ENCODE results near the gene PRDM1. TPM values are rescaled to one million over a fixed set of nuclear protein-coding genes. Genes with fewer than 3 reads are reported as not detected.

PRDM1 gene
- polyA plus RNA-seq, 2 donors, result 29.7 to 37.6 TPM

DNA sequence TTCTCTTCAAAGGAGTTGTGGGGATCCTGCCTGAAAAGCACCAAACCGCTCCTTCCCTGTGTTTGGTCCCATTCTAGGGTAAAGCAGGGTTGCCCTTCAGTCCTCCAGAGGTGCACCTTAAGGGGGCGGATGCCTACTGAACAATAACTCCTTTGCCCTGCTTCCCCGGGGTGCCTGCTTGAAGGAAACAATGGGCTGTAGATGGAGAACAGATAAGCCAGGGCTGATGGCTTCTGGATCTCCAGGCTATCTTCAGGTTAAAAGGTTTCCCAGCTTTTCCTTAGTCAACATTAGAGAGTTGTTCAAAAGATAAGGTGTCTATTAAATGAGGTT is 5.4 kb upstream of the PRDM1 start:
- no peaks in the 10 kb centered on the region for H3K27me3 ChIP-seq (ENCODE audit: control insufficient read depth in 1 of 2, insufficient read depth in 2 of 2, low read length in 2 of 2)
- peaks cover 2 to 4% of the 10 kb centered on the region in 2 donors for H3K4me1 ChIP-seq (ENCODE audit: control insufficient read depth in 2 of 2, insufficient read depth in 2 of 2, low read length in 1 of 2)
- H3K36me3 ChIP-seq (ENCODE audit: control insufficient read depth in 2 of 2, insufficient read depth in 2 of 2, low read length in 1 of 2), result no peaks in the 10 kb centered on the region
- H3K4me3 ChIP-seq (ENCODE audit: low read depth in 1 of 2, low read length in 2 of 2), result no peak overlapping the region
- 89 to 91% methylated on average over 3 of the region's 3 CpGs for WGBS, 2 donors
- peak overlapping the region in 1 of 2 donors; percentile 3 for H3K27ac ChIP-seq (ENCODE audit: low read depth in 2 of 2, low read length in 1 of 2)
- H3K9me3 ChIP-seq (ENCODE audit: control insufficient read depth in 2 of 2, insufficient read depth in 1 of 2, low read depth in 1 of 2, low read length in 1 of 2), result no peaks in the 10 kb centered on the region

GRCh38 chr6:106081715-106082114 is 4.4 kb upstream of the PRDM1 start:
- WGBS, 2 donors, result 82% methylated on average over 4 of the region's 4 CpGs
- no peak overlapping the region for H3K4me3 ChIP-seq (ENCODE audit: low read depth in 1 of 2, low read length in 2 of 2)
- no peaks in the 10 kb centered on the region for H3K27me3 ChIP-seq (ENCODE audit: control insufficient read depth in 1 of 2, insufficient read depth in 2 of 2, low read length in 2 of 2)
- peaks cover 2 to 4% of the 10 kb centered on the region in 2 donors for H3K4me1 ChIP-seq (ENCODE audit: control insufficient read depth in 2 of 2, insufficient read depth in 2 of 2, low read length in 1 of 2)
- no peak overlapping the region for H3K27ac ChIP-seq (ENCODE audit: low read depth in 2 of 2, low read length in 1 of 2)
- no peaks in the 10 kb centered on the region for H3K36me3 ChIP-seq (ENCODE audit: control insufficient read depth in 2 of 2, insufficient read depth in 2 of 2, low read length in 1 of 2)
- H3K9me3 ChIP-seq (ENCODE audit: control insufficient read depth in 2 of 2, insufficient read depth in 1 of 2, low read depth in 1 of 2, low read length in 1 of 2), result no peaks in the 10 kb centered on the region

GRCh38 chr6:106082735-106083398 is 3.3 kb upstream of the PRDM1 start:
- no peaks in the 10 kb centered on the region for H3K9me3 ChIP-seq (ENCODE audit: control insufficient read depth in 2 of 2, insufficient read depth in 1 of 2, low read depth in 1 of 2, low read length in 1 of 2)
- no peak overlapping the region for H3K4me3 ChIP-seq (ENCODE audit: low read depth in 1 of 2, low read length in 2 of 2)
- WGBS, 2 donors, result 70 to 83% methylated on average over 6 of the region's 6 CpGs
- no peaks in the 10 kb centered on the region for H3K27me3 ChIP-seq (ENCODE audit: control insufficient read depth in 1 of 2, insufficient read depth in 2 of 2, low read length in 2 of 2)
- peaks cover 2 to 4% of the 10 kb centered on the region in 2 donors for H3K4me1 ChIP-seq (ENCODE audit: control insufficient read depth in 2 of 2, insufficient read depth in 2 of 2, low read length in 1 of 2)
- H3K36me3 ChIP-seq (ENCODE audit: control insufficient read depth in 2 of 2, insufficient read depth in 2 of 2, low read length in 1 of 2), result no peaks in the 10 kb centered on the region
- peak overlapping the region; percentile 51 to 72 for H3K27ac ChIP-seq (ENCODE audit: low read depth in 2 of 2, low read length in 1 of 2)

GRCh38 chr6:106083618-106084017 is 2.5 kb upstream of the PRDM1 start:
- peaks cover 2 to 4% of the 10 kb centered on the region in 2 donors for H3K4me1 ChIP-seq (ENCODE audit: control insufficient read depth in 2 of 2, insufficient read depth in 2 of 2, low read length in 1 of 2)
- no peaks in the 10 kb centered on the region for H3K27me3 ChIP-seq (ENCODE audit: control insufficient read depth in 1 of 2, insufficient read depth in 2 of 2, low read length in 2 of 2)
- no peaks in the 10 kb centered on the region for H3K9me3 ChIP-seq (ENCODE audit: control insufficient read depth in 2 of 2, insufficient read depth in 1 of 2, low read depth in 1 of 2, low read length in 1 of 2)
- 77 to 86% methylated on average over 2 of the region's 2 CpGs for WGBS, 2 donors
- H3K4me3 ChIP-seq (ENCODE audit: low read depth in 1 of 2, low read length in 2 of 2), result no peak overlapping the region
- no peaks in the 10 kb centered on the region for H3K36me3 ChIP-seq (ENCODE audit: control insufficient read depth in 2 of 2, insufficient read depth in 2 of 2, low read length in 1 of 2)
- H3K27ac ChIP-seq (ENCODE audit: low read depth in 2 of 2, low read length in 1 of 2), result peak overlapping the region in 1 of 2 donors; percentile 17

DNA sequence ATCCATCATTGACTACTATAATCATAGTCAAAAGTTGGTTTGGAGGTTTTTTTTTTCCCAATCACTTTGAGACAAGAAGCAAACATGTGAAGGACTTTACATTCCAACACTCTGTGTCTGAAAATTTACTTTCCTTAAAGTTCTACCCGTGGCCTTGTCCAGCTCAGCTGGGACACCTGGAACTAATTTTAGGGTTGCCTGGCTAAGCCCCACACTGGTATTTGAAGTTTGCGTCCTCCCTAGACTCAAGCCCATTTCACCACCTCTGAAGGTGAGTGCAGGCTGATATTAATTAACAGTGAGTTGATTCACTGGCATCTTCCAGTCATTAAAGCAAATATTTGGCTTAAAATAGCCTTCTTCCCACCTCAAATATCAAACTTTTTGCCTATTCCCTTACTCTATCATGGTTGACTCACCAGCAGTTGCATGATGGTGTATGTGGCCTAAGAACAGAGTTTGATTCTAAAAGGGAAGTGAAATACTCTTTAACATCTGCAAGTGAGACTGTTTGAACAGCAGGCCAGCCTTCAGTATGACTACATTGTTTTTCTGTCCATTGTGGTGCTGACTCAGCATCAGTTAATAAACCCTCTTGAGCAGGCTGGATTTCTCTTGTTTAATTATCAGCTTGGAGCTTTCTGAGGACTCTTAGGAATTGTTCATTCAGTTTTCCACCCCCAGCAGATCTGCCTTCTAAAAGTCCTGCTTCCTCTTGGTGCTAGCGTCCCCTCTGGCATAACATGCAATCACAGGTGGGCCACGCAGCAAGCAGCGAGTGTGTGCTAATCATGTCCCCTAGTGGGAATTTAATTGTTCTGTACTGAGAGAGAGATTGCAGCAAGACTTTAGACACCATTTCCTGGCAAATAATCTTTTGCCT is 1.8 kb upstream of the PRDM1 start:
- WGBS, 2 donors, result 68 to 76% methylated on average over 5 of the region's 5 CpGs
- peaks cover 2 to 4% of the 10 kb centered on the region in 2 donors for H3K4me1 ChIP-seq (ENCODE audit: control insufficient read depth in 2 of 2, insufficient read depth in 2 of 2, low read length in 1 of 2)
- no peaks in the 10 kb centered on the region for H3K9me3 ChIP-seq (ENCODE audit: control insufficient read depth in 2 of 2, insufficient read depth in 1 of 2, low read depth in 1 of 2, low read length in 1 of 2)
- H3K36me3 ChIP-seq (ENCODE audit: control insufficient read depth in 2 of 2, insufficient read depth in 2 of 2, low read length in 1 of 2), result no peaks in the 10 kb centered on the region
- H3K27me3 ChIP-seq (ENCODE audit: control insufficient read depth in 1 of 2, insufficient read depth in 2 of 2, low read length in 2 of 2), result no peaks in the 10 kb centered on the region
- H3K4me3 ChIP-seq (ENCODE audit: low read depth in 1 of 2, low read length in 2 of 2), result no peak overlapping the region
- peak overlapping the region; percentile 91 to 92 for H3K27ac ChIP-seq (ENCODE audit: low read depth in 2 of 2, low read length in 1 of 2)

- Histone ChIP-seq H3K9me3 (ENCODE audit: control insufficient read depth in 2 of 2, insufficient read depth in 1 of 2, low read depth in 1 of 2, low read length in 1 of 2) (no peaks in the 10 kb centered on the region), H3K4me1 (ENCODE audit: control insufficient read depth in 2 of 2, insufficient read depth in 2 of 2, low read length in 1 of 2) (peaks cover 2% of the 10 kb centered on the region in 2 donors), H3K27me3 (ENCODE audit: control insufficient read depth in 1 of 2, insufficient read depth in 2 of 2, low read length in 2 of 2) (no peaks in the 10 kb centered on the region), H3K36me3 (ENCODE audit: control insufficient read depth in 2 of 2, insufficient read depth in 2 of 2, low read length in 1 of 2) (no peaks in the 10 kb centered on the region), H3K4me3 (ENCODE audit: low read depth in 1 of 2, low read length in 2 of 2) (peak overlapping the region; percentile 24 to 80), H3K27ac (ENCODE audit: low read depth in 2 of 2, low read length in 1 of 2) (peak overlapping the region; percentile 88 to 91)
- 34% methylated on average over 7 of the region's 7 CpGs for WGBS, 2 donors
Measured at GRCh38 chr6:106084989-106085691, 996 bp upstream of the PRDM1 start.

DNA sequence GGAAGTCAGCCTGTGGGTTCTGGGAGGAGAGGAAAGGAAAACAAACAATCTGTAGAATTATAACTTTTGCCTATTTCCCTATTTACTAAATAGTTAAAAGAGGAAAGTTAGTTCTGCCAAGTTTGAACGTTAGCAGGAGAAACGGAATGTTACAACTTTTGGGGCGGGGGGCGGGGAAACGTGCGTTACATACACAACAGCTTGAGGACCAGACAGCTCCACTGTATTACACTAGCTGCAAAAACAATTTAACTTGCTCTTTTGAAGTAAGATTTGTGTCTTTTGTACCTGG is 498 bp upstream of the PRDM1 start:
- H3K27ac ChIP-seq (ENCODE audit: low read depth in 2 of 2, low read length in 1 of 2), result peak overlapping the region; percentile 88 to 90
- no peaks in the 10 kb centered on the region for H3K27me3 ChIP-seq (ENCODE audit: control insufficient read depth in 1 of 2, insufficient read depth in 2 of 2, low read length in 2 of 2)
- 9 to 14% methylated on average over 6 of the region's 6 CpGs for WGBS, 2 donors
- peaks cover 0 to 2% of the 10 kb centered on the region in 2 donors for H3K4me1 ChIP-seq (ENCODE audit: control insufficient read depth in 2 of 2, insufficient read depth in 2 of 2, low read length in 1 of 2)
- H3K4me3 ChIP-seq (ENCODE audit: low read depth in 1 of 2, low read length in 2 of 2), result peak overlapping the region; percentile 54 to 80
- no peaks in the 10 kb centered on the region for H3K36me3 ChIP-seq (ENCODE audit: control insufficient read depth in 2 of 2, insufficient read depth in 2 of 2, low read length in 1 of 2)
- no peaks in the 10 kb centered on the region for H3K9me3 ChIP-seq (ENCODE audit: control insufficient read depth in 2 of 2, insufficient read depth in 1 of 2, low read depth in 1 of 2, low read length in 1 of 2)

DNA sequence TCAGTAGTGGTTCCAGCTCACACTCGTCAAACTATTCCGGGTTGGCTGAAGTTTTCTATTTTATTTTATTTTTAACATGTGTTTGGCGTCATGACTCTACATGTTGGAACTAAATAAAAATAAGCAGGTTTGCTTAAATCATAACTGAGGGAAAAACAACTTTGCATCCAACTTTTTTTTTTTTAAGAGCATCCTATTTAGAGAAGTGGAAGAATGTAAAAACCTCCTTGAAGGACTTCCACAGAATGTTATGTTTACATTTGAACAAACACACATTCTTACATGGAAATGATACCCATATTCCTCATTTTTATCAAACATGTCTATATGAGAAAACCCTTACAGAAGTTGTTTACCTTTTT is 659 bp downstream of the PRDM1 start:
- H3K27ac ChIP-seq (ENCODE audit: low read depth in 2 of 2, low read length in 1 of 2), result no peak overlapping the region
- peaks cover 0 to 2% of the 10 kb centered on the region in 2 donors for H3K4me1 ChIP-seq (ENCODE audit: control insufficient read depth in 2 of 2, insufficient read depth in 2 of 2, low read length in 1 of 2)
- no peaks in the 10 kb centered on the region for H3K27me3 ChIP-seq (ENCODE audit: control insufficient read depth in 1 of 2, insufficient read depth in 2 of 2, low read length in 2 of 2)
- peak overlapping the region in 1 of 2 donors; percentile 80 for H3K4me3 ChIP-seq (ENCODE audit: low read depth in 1 of 2, low read length in 2 of 2)
- WGBS, 2 donors, result 8 to 9% methylated on average over 3 of the region's 3 CpGs
- no peaks in the 10 kb centered on the region for H3K36me3 ChIP-seq (ENCODE audit: control insufficient read depth in 2 of 2, insufficient read depth in 2 of 2, low read length in 1 of 2)
- no peaks in the 10 kb centered on the region for H3K9me3 ChIP-seq (ENCODE audit: control insufficient read depth in 2 of 2, insufficient read depth in 1 of 2, low read depth in 1 of 2, low read length in 1 of 2)

DNA sequence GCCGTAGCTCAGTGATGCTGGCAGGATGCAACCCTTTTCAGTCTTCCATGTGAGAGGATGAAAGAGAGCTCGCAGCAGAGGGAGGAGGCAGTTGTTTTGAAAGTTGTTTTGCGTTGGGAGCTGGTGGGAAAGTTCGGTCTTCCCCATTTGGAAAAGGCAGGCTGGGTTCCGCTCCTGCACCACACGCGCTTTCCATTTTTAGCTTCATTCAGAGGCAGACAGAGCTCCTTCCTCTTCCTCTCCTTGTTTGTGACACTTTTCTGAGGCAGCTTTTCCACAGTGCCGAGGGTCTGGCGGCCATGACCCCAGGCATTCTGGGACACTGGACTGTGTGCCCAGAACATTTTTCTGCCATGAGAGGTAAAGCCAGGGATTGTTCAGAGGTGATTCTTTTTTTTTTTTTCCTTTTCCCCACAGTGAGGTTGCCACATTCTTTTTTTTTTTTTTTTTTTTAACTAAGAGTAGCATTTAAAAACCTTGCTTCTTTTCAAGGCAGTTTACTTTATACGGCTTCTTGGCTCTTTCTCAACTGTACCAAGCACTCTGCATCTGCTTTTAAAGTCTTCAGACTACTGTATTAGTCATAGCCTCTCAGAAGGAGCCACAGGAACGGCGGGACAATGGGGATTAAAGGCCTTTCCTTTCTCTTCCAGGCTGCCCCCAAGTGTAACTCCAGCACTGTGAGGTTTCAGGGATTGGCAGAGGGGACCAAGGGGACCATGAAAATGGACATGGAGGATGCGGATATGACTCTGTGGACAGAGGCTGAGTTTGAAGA is 1.6 kb downstream of the PRDM1 start:
- Histone ChIP-seq H3K27me3 (ENCODE audit: control insufficient read depth in 1 of 2, insufficient read depth in 2 of 2, low read length in 2 of 2) (no peaks in the 10 kb centered on the region), H3K36me3 (ENCODE audit: control insufficient read depth in 2 of 2, insufficient read depth in 2 of 2, low read length in 1 of 2) (no peaks in the 10 kb centered on the region), H3K4me1 (ENCODE audit: control insufficient read depth in 2 of 2, insufficient read depth in 2 of 2, low read length in 1 of 2) (peaks cover 0 to 2% of the 10 kb centered on the region in 2 donors), H3K9me3 (ENCODE audit: control insufficient read depth in 2 of 2, insufficient read depth in 1 of 2, low read depth in 1 of 2, low read length in 1 of 2) (no peaks in the 10 kb centered on the region), H3K4me3 (ENCODE audit: low read depth in 1 of 2, low read length in 2 of 2) (peak overlapping the region; percentile 56 to 80), H3K27ac (ENCODE audit: low read depth in 2 of 2, low read length in 1 of 2) (peak overlapping the region; percentile 66 to 79)
- WGBS, 2 donors, result 46 to 48% methylated on average over 13 of the region's 13 CpGs
